Stimulated activated CD4-positive, alpha-beta T cell treated with anti-CD3 and anti-CD28 coated beads, Interleukin-1b, Interleukin-23, amount 100 ng/mL, for 4 hours (primary cell): ENCODE measurements around the gene CLEC20A.
"Not testable (repeated sequence)": the region's sequence is repeated elsewhere in the genome, so short reads cannot be mapped to it uniquely, and the experiment has no call there.

Experiments
- DNase-seq, 2 donors: peaks; one replicate each; pipeline ENCODE4 v3.0.0-alpha.2; 2020; ENCODE audit warnings: low read depth in 2 of 2

CLEC20A gene

DNA sequence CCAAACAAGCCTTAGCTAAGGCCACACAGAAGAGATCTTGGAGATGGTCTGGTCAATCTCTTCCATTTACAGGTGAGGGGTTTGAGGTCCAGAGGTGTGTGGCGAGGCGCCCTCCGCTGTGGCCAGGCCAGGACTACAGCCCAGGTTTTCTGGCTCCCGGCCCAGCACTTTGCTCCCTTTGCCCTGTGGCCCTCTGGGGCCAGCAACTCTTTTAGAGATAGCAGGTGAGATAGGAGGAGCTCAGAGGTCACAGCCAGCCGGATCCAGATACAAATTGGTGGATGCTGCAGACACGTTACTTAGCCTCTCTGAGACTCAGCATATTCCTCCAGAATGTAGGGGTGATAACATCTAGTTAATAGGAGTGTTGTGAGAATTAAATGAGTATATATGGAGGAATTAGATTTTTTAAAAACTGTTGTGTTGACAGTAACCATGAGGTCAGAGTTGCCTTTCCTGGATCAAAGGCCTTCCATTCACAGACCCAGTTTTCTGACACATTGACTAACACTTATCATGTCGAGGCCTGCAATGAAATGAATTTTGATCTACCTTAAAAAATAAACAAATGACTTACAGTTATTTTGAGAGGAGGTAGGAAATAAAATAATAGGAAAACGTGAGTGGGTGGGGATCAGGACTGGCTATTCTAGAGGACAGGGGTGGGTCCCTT is 32.7 kb upstream of the CLEC20A start:
- no peak for DNase-seq

DNA sequence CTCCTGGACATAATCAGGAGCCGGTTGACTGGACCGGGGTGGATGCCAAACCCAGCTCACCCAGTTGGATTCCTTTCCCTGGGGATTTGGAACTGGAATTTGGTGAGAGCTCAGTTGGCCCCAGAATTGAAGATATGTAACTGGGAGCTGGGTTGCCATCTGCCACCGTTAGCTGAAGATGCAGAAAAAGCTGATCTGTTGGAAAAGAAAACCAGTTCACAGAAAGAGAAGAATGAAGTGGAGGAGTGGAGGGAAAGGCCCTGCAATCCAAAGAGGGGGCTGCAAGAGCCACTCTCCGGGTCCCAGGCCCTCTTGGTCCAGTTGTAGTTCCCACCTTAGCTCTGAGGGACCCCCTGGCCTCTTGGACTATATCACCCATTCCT is 32.2 kb upstream of the CLEC20A start:
- no peak for DNase-seq

DNA sequence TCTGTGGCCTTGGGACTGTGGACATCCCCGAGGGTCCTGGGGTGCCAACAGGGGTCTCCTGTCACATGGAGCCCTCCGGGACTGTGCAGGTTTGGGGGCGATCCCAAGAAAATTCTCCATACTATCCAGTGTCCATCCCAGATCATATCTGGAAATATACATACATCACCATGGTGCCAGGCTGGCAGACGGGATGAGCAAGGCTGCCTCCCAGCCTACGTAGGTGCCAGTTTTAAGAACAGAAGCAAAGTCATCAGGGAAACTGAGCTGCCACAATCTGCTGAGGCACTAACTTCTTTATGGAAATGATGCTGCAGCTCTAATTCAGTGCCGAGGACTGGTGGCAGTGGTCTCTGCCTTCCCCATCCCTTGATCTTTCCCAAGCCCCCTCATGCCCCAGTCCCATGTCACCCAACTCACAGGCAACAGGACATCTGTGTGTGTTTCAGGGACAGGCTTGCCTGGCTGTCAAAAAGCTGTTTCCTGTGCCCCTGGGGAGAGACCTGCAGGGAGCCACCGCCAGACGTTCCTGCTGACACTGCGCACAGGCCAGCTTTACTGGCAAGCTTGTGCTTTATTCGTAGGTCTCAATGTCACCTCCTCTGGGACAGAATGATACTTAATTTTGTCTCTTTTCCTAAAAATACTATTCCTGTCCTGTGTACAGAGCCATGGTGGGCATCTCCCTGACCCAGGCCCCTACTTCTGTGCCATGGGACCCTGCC is 31.6 kb upstream of the CLEC20A start:
- DNase-seq, result no peak

DNA sequence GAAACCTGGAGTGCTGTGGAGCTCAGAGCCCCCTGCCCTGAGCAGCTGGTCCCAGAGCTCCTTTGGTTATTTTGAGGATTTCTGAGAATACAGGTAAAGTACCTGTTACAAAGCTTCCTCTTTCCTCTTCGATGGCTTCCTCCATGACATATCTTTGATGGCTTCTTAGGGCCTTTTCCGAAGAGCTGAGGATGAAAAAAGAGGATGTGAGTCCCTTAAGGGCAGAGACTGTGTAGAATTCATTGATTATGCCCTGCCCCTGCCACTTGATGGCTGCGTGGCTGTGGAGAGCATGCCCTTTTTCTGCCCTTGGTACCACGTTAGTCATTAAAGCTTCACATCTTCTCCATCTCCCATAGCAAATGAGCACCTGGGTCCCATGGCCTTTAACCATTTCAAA is 30.4 kb upstream of the CLEC20A start:
- DNase-seq, result no peak

DNA sequence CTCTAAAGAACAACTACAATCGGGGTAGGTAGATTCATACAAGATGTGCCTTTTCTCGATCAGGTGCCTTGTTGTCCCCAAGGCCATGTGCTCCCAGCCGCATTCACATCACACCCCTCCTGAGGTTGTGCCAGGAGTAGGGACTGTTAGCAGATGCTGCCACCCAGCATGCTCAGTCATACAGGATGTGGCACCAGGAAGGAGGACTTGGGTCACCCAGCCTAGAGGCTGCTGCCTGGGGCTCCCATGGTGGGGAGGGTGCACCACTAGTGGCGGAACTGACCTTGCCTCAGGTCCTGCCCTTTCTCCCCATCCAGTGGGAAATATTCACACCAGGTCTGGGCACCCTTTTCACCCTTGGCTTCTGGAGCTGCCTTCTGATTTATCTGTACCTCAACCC is 24.5 kb upstream of the CLEC20A start:
- no peak for DNase-seq

DNA sequence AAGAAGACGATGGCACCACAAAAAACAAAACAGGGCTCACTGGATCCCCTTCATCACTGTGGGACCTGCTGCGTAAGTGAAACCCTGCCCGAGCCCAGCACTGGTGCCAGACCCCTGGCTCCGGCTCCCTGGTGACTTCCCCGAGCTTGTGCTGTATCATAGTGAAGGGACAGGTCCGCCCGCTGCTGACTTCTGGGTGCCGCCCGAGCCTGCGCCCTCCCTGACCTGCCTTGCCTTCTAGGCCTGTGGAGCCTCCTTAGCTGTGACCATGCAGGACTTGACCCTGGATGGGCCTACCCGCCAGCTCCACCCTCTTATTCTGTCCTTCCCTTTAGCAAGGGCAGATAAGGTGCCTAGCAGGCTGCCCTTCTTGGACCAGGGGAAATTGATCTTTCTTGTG is 24.0 kb upstream of the CLEC20A start:
- DNase-seq, result no peak

DNA sequence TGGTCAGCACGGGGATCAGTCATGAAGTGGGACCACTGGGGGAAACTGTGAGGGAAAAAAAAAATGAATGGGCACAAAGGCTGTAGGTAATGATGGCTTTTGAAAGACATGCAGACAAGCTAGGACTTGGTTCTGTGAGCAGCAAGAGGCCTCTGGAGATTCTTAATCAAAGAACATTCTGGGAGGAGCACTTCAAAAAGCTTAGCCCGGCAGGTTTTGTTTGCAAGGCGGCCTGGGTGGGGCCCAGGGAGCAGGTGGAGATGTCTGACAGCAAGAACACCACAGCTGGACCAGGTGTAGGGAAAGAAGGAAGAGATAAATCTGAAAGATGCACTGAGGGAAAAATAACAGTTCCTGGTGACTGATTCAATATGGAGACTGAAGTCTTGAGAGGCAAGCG is 22.1 kb upstream of the CLEC20A start:
- DNase-seq, result no peak

DNA sequence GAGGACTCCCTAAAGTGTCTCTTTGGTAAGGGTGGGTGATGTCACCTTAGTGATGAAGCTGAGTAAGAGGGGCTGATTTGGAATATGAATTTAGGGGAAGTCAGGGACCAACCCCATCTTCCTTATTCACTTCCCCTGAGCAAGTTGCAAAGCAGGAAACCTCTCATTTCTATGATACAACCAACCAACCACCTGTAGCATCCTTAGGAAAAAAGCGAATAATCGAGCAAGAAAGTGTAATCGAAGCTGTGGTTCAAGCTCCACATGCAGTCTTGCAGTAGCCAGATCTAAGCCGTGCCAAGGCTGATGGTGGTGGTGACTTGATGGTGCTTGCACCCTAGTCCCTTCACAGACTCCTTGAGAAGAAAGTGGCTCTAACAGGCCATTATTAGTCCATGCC is 19.3 kb upstream of the CLEC20A start:
- DNase-seq, result no peak

DNA sequence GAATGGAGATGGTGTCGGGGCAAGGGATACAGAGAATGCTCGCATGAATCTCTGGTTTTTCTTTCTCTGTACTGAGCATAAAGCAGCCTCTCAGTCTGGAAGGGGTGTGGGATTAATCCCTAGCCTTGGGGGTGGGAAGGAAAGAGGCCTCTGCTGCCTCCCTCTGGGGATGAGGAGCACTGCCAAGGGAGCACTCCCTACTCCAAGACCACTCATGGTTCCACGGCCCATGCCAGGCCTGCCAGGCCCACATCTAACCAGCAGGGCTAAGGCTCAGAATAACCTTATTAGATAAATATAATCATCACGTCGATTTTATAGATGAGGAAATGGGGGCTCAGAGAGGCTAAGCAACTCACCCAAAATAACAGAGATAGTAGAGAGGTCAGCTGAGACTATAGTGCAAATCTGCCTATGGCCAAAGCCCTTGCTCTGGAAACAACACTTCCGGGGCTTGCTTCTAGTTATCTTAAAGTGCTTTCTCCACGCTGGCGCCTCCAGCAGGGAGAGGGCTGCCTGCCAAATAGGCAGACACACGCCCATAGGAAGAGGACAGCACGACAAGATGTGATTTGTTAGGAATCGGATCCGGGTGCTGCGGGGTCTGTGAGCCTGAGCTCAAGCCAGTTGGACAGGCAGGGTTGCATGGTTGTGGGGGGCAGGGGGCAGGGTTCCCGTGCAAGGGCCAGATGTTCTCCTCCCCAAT is 16.7 kb upstream of the CLEC20A start:
- DNase-seq, result no peak

DNA sequence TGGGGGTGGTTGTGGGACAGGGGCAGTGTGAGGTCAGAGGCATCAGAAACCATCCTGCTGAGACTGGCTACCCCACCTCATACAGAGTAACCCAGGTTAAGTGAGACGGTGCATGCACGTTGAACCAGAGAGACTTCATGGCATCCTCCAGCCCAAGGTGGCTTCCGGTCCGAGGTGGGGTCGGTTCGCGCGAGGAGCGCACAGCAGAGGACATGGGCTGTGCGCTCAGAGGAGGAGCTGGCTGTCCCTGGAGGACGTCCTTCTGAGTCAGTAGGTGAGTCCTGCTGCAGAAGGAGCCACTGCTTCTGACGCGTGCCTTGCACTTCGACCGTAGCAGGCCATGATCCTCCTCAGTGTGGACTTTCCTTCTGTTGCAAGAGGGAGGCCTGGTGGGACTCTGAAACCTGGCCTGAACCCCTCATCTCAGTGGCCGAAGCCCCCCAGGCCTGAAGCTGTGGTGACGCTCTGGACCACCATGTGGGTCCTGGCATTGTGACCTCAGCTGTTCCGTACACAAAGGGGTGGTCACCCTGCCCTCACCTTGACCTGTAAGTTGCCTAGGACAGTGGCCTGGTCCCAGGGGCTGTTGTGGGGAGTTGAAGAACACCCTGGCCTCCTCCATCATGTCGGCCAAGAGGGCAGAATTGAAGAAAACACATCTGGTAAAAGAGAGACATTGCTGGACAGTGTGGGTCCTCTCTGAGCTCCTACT is 16.0 kb upstream of the CLEC20A start, which contains the start of gene TEX35:
Gene TEX35, plus strand, starts transcription at position 544 of the 712 bp plus-strand sequence. Its CDS starts 80 bp downstream, at position 624.
- no peak for DNase-seq

DNA sequence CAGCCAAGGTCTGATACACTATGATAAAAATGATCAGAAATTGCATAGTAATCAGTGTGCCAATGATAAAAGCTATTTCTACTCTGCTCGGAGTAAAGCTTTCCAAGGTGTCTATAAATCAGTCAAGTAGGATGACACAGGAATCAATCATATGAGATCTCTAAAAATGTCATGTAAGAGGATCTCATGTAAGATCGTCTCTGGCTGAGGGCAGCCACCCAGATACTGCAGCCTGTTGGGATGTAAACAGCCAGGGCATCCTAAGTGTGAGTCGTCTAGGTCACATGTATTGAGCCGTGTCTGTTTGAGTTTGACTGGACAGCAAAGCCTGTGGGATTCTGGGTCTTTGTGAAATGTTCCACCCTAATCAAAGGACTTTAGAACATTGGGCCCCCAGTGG is 13.4 kb upstream of the CLEC20A start:
- no peak for DNase-seq

DNA sequence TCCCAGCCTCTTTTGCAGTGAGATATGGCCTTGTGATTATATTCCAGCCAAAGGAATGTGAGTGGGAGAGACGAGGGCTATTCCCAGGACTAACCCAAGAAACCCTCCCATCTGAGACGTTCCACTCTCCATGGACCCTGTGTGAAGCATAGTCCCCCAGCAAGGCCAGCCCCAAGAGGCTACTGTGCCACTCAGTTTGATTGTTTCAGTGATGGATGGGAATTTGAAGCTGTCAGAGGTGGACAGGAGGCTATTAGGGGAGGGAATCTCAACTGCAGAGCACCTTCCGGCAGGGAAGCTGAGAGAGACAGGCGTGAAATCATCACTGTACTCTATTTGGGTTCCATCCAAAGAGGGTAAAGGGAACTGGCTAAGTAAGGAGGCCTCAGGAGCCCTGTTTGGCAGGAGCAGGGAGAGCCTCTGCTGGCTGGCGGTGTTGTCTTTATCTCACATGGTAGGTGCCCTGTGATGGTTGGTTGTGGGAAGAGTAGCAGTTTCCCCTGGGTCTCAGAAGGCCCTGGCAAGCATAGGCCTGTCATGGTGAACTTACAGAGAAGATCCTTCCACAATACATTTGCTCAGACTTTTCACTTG is 12.7 kb upstream of the CLEC20A start:
- no peak for DNase-seq

DNA sequence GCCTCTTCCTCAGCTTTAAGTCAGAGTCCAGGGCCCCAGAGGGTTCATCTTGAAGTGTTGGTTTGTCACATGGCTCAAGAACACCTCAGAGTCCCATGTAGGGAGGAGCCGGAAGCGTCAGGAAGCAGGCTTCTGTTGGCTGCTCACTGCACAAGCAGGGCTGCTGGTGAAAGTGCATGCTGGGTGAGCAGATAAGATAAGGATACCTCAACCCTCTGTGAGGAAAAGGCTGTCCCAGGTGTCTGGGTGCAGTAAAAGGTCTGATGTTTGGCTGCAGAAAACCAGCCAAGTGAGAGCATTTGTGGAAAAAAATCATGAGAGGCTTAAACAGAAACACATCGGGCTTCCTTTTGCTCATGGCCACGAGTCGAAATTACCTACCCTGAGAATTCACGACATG is 9.9 kb upstream of the CLEC20A start:
- no peak for DNase-seq

DNA sequence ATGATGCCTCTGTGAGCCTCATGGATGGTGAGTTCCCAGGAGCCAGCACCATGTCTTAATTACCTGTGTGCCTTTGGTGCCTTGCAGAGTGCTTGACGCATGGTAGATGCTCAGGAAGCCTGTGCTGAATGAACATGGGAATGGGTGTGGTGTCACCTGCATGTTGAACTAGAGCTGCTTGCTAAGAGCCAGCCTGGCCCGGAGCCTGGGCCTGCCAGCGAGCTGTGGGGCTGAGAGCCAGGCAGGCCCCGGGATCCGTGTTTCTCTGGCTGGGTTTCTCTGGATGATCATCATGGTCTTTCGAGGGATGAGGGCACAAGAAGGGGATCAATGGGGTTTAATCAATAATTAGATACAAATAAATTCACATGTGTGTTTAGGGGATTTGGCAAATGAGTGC is 9.4 kb upstream of the CLEC20A start:
- no peak for DNase-seq

DNA sequence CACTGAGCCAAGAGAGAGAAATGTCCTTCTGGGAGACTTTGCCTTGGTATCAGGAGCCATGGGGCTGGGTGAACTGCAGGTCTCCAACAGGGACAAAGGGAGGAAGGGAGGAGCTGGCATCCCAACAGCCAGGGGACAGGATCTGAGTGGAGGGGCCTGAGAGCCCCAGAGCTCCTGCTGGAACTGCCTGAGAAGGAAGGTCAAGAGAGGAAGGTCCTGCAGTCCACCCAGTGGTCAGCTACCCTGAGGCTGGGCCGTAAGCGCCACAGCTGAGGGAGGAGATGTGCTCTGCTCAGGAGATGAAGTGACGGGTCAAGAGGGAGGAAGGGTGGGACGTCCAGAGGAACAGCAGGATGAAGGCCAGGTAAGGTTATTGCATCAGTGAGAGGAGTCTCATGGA is 7.5 kb upstream of the CLEC20A start:
- no peak for DNase-seq

DNA sequence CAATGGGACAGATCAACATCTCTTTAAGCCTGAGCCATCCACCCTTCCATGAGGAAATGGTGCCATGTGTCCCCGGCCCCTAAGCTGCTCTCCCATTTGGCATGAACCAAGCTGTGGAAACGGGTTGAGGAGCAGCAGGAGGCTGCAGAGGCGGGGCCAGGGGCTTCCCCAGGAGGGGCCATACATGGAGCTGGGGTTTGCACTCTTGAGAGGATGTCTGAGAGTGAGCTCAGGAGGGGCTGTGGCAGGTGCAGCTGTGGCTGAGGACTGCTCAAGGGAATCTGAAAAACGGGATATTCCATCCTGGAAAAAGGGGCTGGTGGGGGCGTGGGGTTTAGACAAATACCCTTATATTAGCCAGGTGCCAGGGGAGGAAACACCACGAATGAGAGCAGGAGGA is 7.1 kb upstream of the CLEC20A start:
- DNase-seq, result no peak

DNA sequence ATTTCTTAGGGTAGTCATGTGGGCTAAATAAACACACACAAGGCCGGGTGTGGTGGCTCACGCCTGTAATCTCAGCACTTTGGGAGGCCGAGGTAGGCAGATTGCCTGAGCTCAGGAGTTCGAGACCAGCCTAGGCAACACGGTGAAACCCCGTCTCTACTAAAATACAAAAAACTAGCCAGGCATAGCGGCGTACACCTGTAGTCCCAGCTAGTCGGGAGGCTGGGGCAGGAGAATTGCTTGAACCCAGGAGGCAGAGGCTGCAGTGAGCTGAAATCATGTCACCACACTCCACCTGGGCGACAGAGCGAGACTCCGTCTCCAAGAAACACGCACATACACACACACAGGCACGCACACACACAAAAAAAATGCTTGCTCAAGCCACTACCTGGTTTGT is 6.6 kb upstream of the CLEC20A start:
- DNase-seq, result not testable (repeated sequence)

DNA sequence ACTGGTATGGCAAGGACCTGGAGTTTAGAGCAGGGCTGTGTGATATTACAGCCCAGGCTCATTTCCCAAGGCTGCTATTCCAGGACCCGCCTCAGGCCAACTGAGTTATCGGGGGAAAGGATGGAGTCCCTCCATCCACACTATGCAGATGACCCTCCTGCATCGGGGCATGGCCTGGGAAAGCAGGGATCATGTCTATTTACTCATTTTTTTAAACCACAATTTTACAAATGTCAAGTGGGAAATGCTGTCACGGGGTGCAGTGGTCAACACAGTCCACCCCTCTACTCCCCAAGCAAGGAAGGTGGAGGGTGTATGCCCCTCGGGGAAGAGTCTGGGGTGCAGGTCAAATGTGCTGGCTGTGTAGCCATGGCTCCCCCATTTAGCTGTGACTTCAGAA is 6.1 kb upstream of the CLEC20A start:
- DNase-seq, result no peak

DNA sequence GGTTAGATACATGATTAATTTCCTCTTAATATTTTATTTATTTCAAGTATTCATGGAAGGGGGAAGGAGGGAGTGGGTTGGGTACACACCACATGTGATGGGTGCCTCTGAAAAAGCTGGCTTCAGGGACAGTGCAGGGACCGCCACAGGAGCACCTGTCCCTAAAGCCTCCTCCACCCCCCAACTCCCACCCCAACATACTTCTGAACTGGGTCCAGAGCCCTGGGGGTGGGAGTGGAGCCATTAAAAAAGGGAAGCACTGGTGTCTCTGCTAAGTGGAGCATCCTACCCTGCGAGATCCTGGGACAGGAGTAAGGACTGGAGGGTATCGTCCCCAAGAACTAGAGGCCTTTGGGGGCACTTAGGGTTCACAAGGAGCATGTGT is 5.6 kb upstream of the CLEC20A start:
- DNase-seq, result no peak

DNA sequence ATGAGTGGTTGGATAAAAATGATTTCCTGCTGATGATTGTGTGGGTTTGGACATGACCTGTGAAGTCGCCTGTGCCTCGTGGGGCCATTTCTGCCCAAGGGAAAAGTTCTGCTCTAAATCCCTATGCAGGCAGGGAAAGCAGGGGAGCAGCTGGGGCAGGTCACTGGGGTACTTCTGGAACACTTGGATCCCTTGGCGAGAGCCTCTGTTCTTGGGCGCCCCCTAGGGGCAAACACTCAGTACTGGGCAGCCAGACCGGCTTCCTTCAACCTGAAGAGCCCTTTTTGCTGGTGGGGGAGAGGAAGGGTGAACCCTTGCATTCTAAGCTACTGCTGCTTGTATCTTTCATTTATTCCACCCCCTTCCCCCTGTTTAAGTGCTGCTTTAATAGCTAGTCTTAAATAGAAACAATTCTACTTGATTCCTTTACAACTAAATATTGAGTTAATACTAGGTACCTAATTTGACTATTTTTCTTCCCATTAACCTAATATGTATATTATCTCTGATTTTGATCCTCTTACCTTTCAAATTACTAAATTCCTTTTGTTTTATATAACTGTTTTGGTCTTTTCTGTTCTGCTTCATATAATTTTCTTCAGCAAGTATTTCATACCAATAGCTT is 5.1 kb upstream of the CLEC20A start:
- peak; percentile 12 to 37 for DNase-seq

DNA sequence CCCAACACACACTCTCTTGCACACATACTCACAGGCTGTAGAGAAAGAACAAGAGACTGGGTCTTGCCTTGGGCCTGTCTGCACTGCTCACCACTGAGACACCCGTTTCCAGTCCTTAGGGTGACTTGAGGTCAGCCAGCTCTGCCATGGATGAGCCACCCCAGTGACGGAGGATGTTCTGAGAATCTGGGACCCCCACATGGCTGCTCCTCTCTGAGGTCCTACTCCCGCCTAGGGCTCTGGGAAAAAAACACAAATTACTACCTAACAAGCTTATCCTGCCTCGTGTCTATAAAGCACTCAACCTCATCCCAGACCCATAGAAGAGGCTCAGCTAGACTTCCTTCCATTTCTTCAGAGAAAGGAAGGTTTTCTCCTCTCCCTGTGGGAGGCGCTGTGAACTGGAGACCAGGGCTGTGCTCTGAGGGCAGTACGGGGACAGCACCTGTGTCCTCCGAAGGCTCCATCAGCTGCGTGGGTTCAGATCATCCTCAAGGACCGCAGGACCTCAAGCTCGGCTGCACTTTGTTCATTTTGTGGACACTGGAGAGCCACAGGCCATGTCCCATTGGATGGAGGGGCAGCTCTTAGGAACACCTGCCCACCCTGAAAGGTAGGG is 4.3 kb upstream of the CLEC20A start:
- DNase-seq, result no peak
